Mesendoderm (in vitro differentiated cells): ENCODE data around the gene CELA2B.
"Not testable (repeated sequence)": the region's sequence is repeated elsewhere in the genome, so short reads cannot be mapped to it uniquely, and the experiment has no call there.

ENCODE experiments used
- DNase-seq: peaks from one replicate; pipeline ENCODE4 v3.0.0; 2013
- H2AK5ac ChIP-seq: 2 replicates; pipeline ENCODE4 v1.6.1; 2013; ENCODE audit warnings: low read length, inconsistent platforms
- H2BK120ac ChIP-seq: 2 replicates; pipeline ENCODE4 v1.6.1; 2013; ENCODE audit warnings: low read depth, mild to moderate bottlenecking, low read length, moderate library complexity, mixed read lengths
- H2BK15ac ChIP-seq: replicated peaks from 2 replicates; pipeline ENCODE4 v1.6.1; 2013; ENCODE audit warnings: low read depth, mild to moderate bottlenecking, moderate library complexity
- H2BK5ac ChIP-seq: 2 replicates; pipeline ENCODE4 v1.6.1; 2013; ENCODE audit warnings: low read length, inconsistent platforms
- H3K18ac ChIP-seq: 2 replicates; pipeline ENCODE4 v1.6.1; 2013; ENCODE audit warnings: mild to moderate bottlenecking, low read length, mixed read lengths
- H3K23ac ChIP-seq: one replicate; pipeline ENCODE4 v1.6.1; 2013; ENCODE audit warnings: low read length
- H3K27ac ChIP-seq: 2 replicates; pipeline ENCODE4 v1.5.1; 2013; ENCODE audit warnings: low read depth, mild to moderate bottlenecking, inconsistent platforms, low read length, moderate library complexity
- H3K27me3 ChIP-seq: 2 replicates; pipeline ENCODE4 v1.6.1; 2013; ENCODE audit warnings: low read length, control low read depth, mild to moderate bottlenecking, inconsistent platforms; ENCODE audit not compliant: insufficient read depth, poor library complexity
- H3K36me3 ChIP-seq: 2 replicates; pipeline ENCODE4 v1.6.1; 2013; ENCODE audit warnings: low read length, inconsistent platforms; ENCODE audit not compliant: control insufficient read depth, insufficient read depth
- H3K4ac ChIP-seq: one replicate; pipeline ENCODE4 v1.6.1; 2013; ENCODE audit warnings: low read depth, mild to moderate bottlenecking, low read length, moderate library complexity
- H3K4me1 ChIP-seq: 2 replicates; pipeline ENCODE4 v1.6.1; 2013; ENCODE audit warnings: low read depth, low read length, inconsistent platforms; ENCODE audit not compliant: control insufficient read depth
- H3K4me2 ChIP-seq: 2 replicates; pipeline ENCODE4 v1.6.1; 2013; ENCODE audit warnings: low read length
- H3K4me3 ChIP-seq: 2 replicates; pipeline ENCODE4 v1.5.1; 2013; ENCODE audit warnings: mild to moderate bottlenecking, low read length
- H3K56ac ChIP-seq: one replicate; pipeline ENCODE4 v1.6.1; 2013; ENCODE audit warnings: low read length
- H3K79me1 ChIP-seq: 2 replicates; pipeline ENCODE4 v1.6.1; 2013; ENCODE audit warnings: low read length, inconsistent platforms
- H3K79me2 ChIP-seq: 2 replicates; pipeline ENCODE4 v1.6.1; 2013; ENCODE audit warnings: mild to moderate bottlenecking, low read length; ENCODE audit not compliant: control insufficient read depth, insufficient read depth
- H3K9ac ChIP-seq: 2 replicates; pipeline ENCODE4 v1.6.1; 2013; ENCODE audit warnings: low read length, inconsistent platforms
- H4K5ac ChIP-seq: one replicate; pipeline ENCODE4 v1.6.1; 2013; ENCODE audit warnings: low read length
- H4K8ac ChIP-seq: one replicate; pipeline ENCODE4 v1.6.1; 2013; ENCODE audit warnings: low read depth, mild to moderate bottlenecking, control low read depth, low read length, moderate library complexity
- WGBS: extraction: QIAGEN DNeasy Blood & Tissue Kit; methylation state at CpG from one replicate; pipeline ENCODE4 v1.1.7; 2013; ENCODE audit warnings: low lambda C conversion rate, missing lambda C conversion rate; ENCODE audit not compliant: insufficient coverage; ENCODE audit errors: extremely low coverage; 5-methylcytosine and 5-hydroxymethylcytosine counted together

The CELA2B gene

DNA sequence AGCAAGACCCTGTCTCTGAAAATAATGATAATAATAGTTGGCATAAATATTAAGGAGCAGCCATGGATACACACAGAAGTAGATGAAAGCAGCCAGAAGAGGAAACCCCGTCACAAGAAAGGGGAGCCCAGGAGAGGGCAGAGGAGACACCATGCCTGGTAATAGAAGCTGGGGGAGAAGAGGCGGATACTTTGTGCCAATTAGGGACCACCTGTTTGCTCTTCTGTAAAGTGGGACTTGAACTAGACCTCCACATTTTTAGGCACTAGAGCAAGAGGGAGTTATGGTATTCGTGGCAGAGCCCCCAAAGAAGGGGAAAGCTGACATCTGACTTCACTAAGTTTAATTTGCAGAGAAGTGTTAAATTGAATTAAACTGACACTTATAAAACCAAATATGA lies 12.5 kb downstream of the CELA2B start:
- H3K18ac ChIP-seq = no peak overlapping the region
- H2AK5ac ChIP-seq = no peak overlapping the region

DNA sequence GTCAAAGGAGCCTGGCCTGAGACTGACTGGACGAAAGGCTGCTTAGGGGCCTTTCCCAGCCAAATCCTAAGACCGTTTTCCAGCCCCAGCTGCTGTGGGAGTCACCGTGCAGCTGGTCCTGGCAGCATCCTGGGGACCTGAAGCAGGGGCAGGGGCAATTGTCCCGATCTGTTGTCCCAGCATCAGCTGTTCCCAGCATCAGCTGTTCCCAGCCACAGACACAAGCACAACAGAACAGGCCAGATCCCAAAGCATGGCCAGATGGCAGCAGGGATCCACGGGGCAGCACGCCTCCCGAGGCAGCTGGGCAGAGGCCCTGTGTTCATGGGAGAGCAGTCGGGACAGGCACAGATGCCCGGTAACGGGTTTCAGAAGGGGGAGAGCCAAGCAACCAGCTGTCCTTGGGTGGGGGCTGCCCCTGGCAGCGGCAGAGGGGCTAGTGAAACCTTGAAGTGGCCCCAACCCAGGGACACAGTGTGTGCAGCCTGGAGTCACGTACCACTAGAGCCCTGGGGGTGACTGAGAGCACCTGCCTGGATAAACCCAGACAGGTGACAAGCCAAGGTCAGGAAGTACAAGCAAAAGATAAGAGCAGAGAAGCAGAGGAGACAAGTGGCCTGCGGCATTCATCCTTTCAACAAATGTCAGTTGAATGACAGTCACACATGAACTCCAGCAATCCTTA lies 13.3 kb downstream of the CELA2B start:
- Histone ChIP-seq H3K18ac (no peak overlapping the region), H2BK120ac (no peak overlapping the region), H3K36me3 (peaks cover 2% of the 10 kb centered on the region), H2BK15ac (no peak overlapping the region), H3K4me1 (no peaks in the 10 kb centered on the region), H4K8ac (no peak overlapping the region), H3K23ac (no peak overlapping the region), H3K4me3 (no peak overlapping the region), H3K27me3 (no peaks in the 10 kb centered on the region), H3K4ac (no peak overlapping the region), H3K9ac (no peak overlapping the region), H2AK5ac (no peak overlapping the region), H3K79me1 (no peaks in the 10 kb centered on the region), H3K79me2 (no peaks in the 10 kb centered on the region), H3K4me2 (no peak overlapping the region), H3K56ac (no peak overlapping the region), H3K27ac (no peak overlapping the region), H4K5ac (no peak overlapping the region), H2BK5ac (no peak overlapping the region)
- WGBS = no CpG with 5 or more reads among the region's 13 CpGs
- no peak for DNase-seq

More for the DNA sequence above, 12.5 kb downstream of the CELA2B start:
- H3K4me1 ChIP-seq = no peaks in the 10 kb centered on the region
- no peak overlapping the region for H3K4me3 ChIP-seq
- no peak overlapping the region for H3K27ac ChIP-seq
- H3K9ac ChIP-seq = no peak overlapping the region
- peaks cover 2% of the 10 kb centered on the region for H3K36me3 ChIP-seq
- no peak overlapping the region for H4K8ac ChIP-seq
- no peak overlapping the region for H4K5ac ChIP-seq
- H3K23ac ChIP-seq = no peak overlapping the region
- H2BK5ac ChIP-seq = no peak overlapping the region
- H3K79me2 ChIP-seq = no peaks in the 10 kb centered on the region
- no peaks in the 10 kb centered on the region for H3K27me3 ChIP-seq
- no peaks in the 10 kb centered on the region for H3K79me1 ChIP-seq
- no peak overlapping the region for H3K4ac ChIP-seq
- no peak for DNase-seq
- H2BK120ac ChIP-seq = no peak overlapping the region
- no CpG with 5 or more reads among the region's 3 CpGs for WGBS
- no peak overlapping the region for H2BK15ac ChIP-seq
- no peak overlapping the region for H3K56ac ChIP-seq
- no peak overlapping the region for H3K4me2 ChIP-seq

DNA sequence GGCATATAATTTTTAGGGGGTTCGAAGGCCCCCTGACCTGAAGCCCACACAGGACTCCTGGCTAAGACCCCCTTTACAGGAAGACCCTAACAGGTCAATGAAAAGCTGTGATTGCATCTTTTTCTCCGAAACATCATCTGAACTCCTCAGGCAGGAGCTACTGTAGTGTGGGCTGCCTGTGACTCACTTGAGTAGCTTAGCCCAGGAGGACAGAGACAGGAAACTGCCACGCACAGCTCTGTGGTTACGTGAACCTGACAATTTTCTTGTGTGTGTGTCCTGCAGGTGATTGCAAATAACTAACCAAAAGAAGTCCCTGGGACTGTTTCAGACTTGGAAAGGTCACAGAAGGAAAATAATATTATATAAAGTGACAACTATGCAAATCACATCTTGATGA lies 15.1 kb downstream of the CELA2B start:
- H4K8ac ChIP-seq, H4K5ac ChIP-seq, H3K27ac ChIP-seq, H3K79me2 ChIP-seq, H3K18ac ChIP-seq, H3K4me1 ChIP-seq, H3K23ac ChIP-seq, H3K56ac ChIP-seq, H2BK120ac ChIP-seq, H3K27me3 ChIP-seq, H3K4me3 ChIP-seq, H2BK15ac ChIP-seq, DNase-seq, H3K9ac ChIP-seq, H2BK5ac ChIP-seq, H3K79me1 ChIP-seq, H3K4ac ChIP-seq, H2AK5ac ChIP-seq, H3K4me2 ChIP-seq, H3K36me3 ChIP-seq: not testable (repeated sequence)
- no CpG with 5 or more reads among the region's 4 CpGs for WGBS

DNA sequence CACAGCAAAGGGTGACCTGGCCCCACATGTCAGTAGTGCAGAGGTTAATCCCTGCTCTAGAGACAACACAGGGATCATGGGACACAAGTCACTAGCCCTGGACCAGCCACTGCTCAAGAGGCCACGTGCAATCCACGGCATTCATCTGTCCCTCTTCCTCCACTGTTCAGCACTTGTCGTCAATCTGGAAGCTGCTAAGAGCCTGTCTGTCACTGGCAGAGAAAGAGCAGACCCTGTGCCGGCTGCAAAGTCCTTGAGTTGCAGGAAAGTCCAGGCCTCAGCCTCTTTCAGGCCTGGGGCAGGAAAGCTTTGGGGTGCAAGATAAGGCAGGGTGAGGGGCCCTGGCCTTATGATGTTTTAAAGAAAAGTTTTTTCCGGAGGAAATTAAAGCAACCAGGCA lies 16.7 kb downstream of the CELA2B start:
- no peak overlapping the region for H3K23ac ChIP-seq
- H3K4ac ChIP-seq = no peak overlapping the region
- H3K4me3 ChIP-seq = no peak overlapping the region
- no peak overlapping the region for H3K27ac ChIP-seq
- WGBS = no CpG with 5 or more reads among the region's 5 CpGs
- no peak overlapping the region for H2BK5ac ChIP-seq
- no peaks in the 10 kb centered on the region for H3K79me1 ChIP-seq
- no peak overlapping the region for H4K8ac ChIP-seq
- no peak overlapping the region for H2BK15ac ChIP-seq
- no peaks in the 10 kb centered on the region for H3K27me3 ChIP-seq
- H3K18ac ChIP-seq = no peak overlapping the region
- no peak for DNase-seq
- no peak overlapping the region for H2BK120ac ChIP-seq
- no peak overlapping the region for H2AK5ac ChIP-seq
- H3K4me2 ChIP-seq = no peak overlapping the region
- no peaks in the 10 kb centered on the region for H3K79me2 ChIP-seq
- no peak overlapping the region for H3K56ac ChIP-seq
- H3K9ac ChIP-seq = no peak overlapping the region
- no peak overlapping the region for H4K5ac ChIP-seq
- peaks cover 2% of the 10 kb centered on the region for H3K36me3 ChIP-seq
- peaks cover 3% of the 10 kb centered on the region for H3K4me1 ChIP-seq

DNA sequence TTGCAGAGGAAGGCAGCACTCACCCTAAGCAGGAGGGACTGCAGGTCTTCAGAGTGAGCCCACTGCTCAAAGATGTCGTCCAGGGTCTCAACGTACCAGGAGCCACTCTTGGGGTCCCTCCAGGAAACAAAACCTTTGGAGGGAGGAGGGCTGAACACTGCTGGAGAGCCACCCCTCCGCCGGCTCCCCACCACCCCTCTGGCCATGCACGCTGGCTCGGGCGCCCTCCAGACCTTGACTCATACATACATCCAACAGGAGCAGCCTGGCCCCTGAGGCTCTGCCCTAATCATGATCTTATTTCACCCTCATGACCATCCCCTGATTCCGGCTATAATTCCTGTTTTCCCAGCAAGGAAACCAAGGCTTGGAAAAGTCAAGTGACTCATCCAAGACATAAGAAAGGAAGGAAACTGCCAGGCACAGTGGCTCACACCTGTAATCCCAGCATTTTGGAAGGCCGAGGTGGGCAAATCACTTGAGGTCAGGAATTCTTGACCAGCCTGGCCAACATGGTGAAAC lies 18.0 kb downstream of the CELA2B start:
- no peak overlapping the region for H4K5ac ChIP-seq

More for the DNA sequence above, 18.0 kb downstream of the CELA2B start:
- Histone ChIP-seq H3K27ac (no peak overlapping the region), H3K36me3 (peaks cover 2% of the 10 kb centered on the region), H2BK15ac (no peak overlapping the region), H3K56ac (no peak overlapping the region), H3K4me2 (no peak overlapping the region), H4K8ac (no peak overlapping the region), H2AK5ac (no peak overlapping the region), H3K4me1 (peaks cover 3% of the 10 kb centered on the region), H2BK120ac (no peak overlapping the region), H3K79me1 (no peaks in the 10 kb centered on the region), H3K18ac (no peak overlapping the region), H3K27me3 (no peaks in the 10 kb centered on the region), H3K4me3 (no peak overlapping the region), H3K23ac (no peak overlapping the region), H2BK5ac (no peak overlapping the region), H3K79me2 (no peaks in the 10 kb centered on the region), H3K4ac (no peak overlapping the region), H3K9ac (no peak overlapping the region)
- no CpG with 5 or more reads among the region's 9 CpGs for WGBS
- DNase-seq = no peak
